HG02938 (cell line): ENCODE results near the gene LIMS3.
"Not testable (repeated sequence)": the region's sequence is repeated elsewhere in the genome, so short reads cannot be mapped to it uniquely, and the experiment has no call there.

Experiments
- ATAC-seq: cut with Tn5 transposase; IDR thresholded peaks from one replicate; pipeline ENCODE4 v1.9.1; 2021; ENCODE audit warnings: mild to moderate bottlenecking, moderate library complexity; ENCODE audit not compliant: unreplicated experiment

LIMS3 gene

DNA sequence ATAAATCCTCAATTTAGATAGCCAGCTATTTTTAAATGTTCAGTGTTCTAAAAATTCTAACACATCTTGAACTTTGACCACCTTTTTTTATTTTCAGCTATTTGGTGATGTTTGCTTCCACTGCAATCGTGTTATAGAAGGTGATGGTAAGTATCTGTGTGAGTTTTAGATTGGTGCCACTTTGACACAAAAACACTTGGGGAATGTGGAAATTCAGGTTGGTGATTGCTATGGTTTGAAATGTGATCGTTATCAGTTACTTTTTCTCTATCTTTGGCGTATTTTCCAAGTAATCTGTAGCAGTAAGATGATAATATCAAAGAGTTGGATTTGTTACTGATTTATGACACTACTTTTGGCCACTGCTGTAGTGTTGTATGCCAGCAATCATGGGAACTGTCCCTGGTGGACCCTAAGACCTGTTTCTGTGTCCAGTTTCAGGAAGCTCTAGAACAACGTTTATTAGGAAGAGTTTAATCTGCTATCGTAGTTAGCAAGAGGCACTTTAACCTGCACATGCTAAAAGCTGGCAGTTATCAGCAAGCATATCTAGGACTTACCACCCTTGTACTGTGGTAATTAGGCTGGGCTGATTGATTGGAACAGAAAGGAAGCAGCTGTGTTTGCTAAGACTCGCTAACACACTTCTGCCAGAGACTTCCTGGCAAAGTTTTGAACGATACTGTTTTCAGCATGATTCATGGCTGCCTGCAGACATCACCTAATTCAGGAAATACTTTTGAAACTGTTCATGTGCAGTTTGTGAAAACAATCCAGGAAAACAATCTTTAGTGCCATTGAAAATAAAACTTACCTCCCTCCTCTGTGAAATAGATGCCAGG lies 23.3 kb downstream of the LIMS3 start:
- ATAC-seq, result not testable (repeated sequence)

DNA sequence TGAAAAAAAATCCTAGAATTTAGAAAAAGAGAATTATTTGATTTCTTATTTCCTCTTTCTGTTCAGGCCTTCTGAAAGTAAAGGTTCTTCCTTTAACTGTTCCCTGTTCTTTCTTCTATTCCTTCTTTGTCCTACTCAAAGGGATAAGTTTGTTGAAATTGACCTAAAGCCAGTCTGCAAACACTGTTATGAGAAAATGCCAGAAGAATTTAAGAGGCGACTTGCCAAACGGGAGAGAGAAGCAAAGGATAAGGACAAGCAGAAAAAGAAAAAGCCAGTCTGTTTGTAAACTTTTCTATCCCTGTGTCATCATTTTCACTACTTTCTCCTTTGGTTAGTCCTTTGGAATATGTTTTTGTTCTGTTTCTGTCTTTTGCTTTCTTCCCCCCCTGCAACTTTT lies 26.0 kb downstream of the LIMS3 start:
- not testable (repeated sequence) for ATAC-seq

DNA sequence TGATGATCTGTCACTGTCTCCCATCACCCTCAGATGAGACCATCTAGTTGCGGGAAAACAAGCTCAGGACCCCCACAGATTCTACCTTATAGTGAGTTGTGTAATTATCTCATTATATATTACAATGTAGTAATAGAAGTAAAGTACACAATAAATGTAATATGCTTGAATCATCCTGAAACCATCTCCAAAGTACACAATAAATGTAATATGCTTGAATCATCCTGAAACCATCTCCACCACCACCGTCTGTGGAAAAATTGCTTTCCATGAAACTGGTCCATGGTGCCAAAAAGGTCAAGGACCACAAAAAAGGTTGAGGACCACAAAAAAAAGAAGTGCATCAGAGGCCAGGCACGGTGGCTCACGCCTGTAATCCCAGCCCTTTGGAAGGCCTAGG lies 29.3 kb downstream of the LIMS3 start:
- not testable (repeated sequence) for ATAC-seq

DNA sequence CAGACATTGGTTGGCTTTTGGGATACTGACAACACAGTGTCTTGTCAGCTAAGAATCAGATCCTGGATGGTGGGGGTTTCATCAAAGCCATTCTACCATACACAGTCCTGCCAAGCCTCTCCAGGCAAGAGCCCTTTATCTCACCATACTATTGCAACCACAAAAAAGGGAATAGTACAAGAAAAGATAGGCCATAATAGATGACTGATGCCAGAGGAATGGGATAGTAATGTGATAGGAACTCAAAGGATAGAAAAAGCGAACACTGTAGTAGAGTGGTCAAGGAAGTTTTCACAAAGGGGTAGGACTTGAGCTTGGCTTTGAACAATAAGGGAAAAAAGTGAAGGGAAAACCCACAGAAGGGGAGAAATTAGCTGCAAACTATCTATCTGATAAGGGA lies 30.7 kb downstream of the LIMS3 start:
- ATAC-seq, result not testable (repeated sequence)

DNA sequence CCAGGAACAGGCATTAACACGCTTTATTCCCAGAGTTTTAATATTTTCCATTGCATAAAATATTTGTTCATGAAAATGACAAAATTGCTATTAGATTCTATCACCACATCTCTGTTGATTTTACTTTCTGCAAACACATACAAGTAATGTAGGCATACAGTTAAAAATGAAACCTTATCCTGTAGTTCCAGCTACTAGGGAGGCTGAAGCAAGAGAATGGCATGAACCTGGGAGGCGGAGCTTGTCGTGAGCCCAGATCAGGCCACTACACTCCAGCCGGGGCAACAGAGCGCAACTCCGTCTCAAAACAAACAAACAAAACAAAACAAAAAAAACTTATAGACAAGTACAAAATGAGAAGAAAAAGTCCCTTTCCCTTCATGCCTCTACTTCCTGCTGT lies 38.0 kb downstream of the LIMS3 start:
- ATAC-seq, result not testable (repeated sequence)

DNA sequence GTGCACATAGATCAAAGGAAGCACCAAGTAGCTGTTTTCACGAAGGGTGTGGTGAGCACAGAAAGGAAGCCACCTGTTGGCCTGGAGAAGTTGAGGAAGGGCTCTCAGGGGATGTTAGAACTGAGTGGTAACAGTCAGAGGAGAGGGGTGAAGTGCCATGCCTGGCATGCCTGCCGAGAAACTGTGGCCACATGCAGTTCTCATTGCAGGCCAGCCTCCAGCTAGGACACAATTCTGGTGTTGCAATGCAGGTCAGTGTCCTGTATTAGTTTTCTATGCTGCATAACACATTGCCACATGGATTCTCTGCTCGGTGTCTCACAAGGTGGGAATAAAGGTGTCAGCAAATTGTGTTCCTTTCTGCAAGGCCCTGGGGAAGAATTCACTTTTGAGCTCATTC lies 46.9 kb downstream of the LIMS3 start:
- ATAC-seq, result not testable (repeated sequence)

DNA sequence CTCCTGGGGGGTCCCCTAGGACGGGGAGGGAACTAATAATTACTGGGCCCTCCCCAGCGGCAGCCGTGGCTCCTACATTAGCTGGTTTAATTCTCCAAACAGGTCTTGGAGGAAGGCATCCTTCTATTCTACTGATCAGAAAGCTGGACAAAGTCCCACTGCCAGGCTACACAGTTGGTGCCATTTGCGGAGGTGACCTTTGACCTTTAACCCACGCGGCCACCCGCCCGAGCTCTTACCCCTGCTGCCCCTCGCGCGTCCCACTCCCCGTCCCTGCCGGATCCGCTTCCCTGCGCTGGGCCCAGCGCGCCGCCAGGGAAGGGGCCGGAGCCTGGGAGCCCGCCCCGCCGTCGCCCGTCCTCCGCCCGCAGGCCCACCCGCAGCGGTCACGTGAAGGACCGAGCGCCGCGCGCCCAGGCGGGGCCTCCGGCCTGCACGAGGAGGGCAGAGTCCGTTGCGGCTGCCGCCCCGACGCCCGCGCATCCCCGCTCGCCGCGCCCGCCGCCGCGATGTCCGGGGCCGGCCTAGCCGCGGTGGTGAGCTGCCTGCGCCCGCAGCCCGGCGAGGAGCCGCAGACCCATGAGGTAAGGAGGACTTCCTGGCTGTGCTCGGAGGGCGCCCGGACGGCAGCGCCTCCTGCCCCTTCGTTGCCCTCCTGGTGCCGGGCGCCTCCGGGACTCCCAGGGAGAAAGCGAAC lies 48.9 kb downstream of the LIMS3 start:
- ATAC-seq, result not testable (repeated sequence)

DNA sequence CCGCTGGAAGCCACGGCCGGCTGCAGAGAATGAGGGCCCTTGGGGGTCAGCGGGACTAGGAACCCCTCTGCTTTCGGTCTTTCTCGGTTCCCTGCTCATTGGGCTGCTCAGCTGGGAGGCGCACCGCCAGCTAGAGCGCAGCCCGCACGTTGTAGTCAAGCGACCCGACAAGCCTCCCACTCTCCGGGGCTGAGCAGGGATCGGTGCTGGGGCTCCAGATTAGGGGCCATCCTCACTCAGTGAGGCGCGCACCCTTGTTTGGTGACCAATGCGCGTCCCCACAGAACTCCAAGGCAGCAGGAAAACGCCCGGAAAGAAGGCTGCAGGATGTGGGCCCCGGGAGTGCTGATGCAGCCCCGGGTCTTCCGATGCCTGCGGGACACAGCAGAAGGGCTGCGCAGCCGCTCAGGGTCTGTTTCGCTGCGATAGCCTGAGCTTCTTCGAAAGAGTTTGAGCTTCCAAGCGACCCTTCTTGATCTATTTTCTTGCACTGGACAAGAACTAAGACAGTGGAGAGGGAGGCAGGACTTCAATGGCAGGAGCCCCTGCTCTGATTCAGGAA lies 49.6 kb downstream of the LIMS3 start:
- ATAC-seq, result not testable (repeated sequence)

DNA sequence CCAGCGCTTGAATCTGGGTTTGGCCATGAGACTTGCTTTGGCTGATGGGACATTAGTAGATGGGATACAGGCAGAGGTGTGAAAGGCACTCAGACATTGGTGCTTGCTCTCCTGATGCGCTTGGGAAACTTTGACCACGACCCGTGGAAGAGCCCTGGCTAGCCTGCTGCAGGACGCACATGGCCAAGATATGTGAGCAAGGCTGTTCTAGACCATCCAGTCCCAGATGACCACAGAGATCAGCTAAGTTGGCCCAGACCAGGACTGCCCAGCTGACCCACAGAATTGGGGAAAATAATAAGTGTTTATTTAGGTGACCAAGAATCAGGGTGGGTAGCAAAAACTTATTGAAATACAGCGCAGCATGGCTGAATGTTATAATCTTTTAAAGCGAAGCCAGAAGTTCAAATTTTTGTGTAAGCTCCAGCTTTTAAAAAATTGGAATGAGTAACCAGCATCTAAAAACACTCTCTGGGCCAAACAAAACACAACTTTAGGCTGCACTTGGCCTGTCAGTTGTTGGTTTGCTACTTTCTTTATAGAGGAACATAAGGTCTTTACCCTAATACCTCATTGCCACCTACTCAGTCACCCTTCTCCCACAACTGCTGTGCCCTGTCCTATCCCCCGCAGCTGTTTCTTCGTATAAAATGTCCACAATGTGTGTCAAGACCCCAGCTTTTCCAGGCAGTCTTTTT lies 51.8 kb downstream of the LIMS3 start:
- ATAC-seq, result not testable (repeated sequence)

DNA sequence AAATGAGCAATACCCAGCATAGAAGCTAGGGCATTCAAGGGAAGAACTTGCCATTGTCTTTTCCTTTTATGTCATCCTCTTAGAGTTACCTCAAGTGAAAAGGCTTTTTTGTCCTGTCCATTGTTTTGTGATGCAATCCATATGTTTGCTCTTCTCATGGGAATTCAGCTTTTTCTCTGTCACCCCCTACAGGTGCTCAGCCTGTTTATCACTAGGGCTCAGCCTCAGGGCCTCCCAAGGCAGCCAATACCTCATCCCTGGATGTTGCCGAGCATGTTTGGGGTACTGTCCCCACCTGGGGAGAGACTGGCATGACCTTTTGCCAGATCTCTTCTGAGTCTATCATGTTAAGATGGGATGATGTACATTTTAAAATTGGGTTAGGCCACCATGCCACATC lies 65.5 kb downstream of the LIMS3 start:
- ATAC-seq, result not testable (repeated sequence)

DNA sequence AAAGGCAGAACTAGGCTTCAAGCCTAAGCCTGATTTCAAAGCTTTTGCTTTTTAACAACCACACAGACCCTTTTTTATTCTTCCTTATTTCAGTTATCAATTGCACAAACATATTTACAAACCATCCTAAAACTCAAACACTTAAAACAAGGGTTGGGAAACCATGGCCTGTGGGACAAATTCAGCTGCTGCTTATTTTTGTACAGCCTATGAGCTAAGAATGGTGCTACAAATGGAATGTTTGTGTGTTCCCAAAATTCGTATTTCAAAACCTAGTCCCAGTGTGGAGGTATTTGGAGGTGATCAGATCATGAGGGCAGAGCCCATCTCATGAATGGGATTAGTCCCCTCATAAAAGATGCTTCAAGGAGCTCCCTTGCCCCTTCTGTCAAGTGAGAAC lies 67.0 kb downstream of the LIMS3 start:
- ATAC-seq, result not testable (repeated sequence)

DNA sequence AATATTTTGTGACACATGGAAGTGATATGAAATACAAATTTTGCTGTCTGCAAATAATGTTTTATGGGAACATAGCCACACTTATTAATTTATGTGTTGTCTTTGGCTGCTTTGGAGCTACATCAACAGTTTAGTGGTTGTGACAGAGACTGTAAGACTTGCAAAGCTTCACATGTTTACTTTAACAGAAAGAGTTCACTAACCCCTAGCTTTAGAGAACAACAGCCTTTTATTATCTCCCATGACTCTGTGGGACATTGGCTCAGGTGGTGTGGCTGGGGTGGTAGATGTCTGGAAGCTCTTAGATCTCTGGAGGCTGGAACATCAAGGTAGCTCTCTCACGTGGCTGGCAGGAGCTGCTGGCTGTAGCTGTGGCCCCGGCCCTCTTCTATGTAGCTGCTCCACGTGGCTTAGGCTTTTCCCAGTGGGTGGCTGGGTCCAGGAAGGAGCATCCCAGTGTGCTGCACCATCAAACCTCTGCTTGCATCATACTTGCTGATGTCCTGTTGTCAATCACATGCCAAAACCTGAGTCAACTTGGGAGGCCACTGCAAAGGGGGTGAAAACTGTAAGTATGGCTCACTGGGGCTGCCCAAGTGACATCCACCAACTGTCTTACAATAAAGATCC lies 67.7 kb downstream of the LIMS3 start:
- not testable (repeated sequence) for ATAC-seq

DNA sequence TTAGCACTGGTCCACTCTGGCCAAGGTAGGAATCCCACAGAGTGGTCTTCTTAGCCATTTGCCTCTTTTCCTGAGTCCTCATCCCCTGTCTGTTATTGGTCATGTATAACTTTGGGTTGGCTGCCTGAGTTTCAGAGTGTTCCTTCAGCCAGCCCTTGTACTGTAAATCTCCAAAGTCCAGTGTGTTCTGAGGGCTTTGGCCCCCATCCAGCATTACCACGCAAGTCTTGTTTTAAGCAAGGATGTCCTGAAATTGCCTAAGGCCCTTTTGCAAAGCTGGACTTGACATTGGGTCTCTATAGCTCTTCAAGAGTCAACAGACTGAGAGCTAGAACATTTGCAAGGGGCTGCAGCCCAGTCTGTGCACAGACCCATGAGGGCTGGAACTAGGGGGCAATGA lies 68.4 kb downstream of the LIMS3 start:
- not testable (repeated sequence) for ATAC-seq

DNA sequence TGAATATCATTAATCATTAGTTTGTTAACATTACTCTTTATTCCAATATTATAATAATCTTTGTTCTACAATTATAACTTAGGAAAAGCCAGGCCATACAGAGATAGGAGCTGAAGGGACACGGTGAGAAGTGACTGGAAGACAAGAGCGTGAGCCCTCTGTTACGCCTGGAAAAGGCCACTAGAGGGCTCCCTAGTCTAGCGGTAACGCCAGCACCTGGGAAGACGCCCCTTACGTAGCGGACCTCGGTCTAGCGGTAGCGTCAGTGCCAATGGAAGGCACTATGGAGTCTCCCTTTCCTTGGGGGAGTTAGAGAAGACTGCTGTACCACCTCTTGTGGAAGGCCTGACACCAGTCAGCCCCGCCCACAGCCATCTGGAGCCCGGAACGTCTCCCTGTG lies 71.4 kb downstream of the LIMS3 start:
- ATAC-seq, result not testable (repeated sequence)

DNA sequence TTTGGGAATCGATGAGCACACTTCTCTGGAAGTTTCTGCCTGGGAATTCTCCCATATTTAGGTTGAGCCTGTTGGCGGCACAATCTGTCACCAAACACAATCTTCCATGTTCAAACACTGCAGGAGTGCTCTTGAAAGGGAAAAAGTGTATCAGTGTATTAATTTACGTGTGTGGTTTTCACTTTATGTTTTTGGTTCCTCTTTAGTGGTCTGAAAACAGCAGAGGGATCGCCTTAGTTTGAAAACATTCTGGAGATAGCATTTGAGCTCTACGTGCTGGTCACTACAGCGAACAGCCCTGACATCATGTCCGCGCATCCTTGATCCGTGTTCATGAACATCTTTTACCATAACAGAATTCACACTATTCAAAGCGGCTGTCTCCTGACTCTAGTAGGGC lies 73.2 kb downstream of the LIMS3 start:
- ATAC-seq, result not testable (repeated sequence)
